SK-N-SH (cell line): ENCODE data around the gene FAM217A. TPM values are rescaled to one million over a fixed set of nuclear protein-coding genes. Genes with fewer than 3 reads are reported as not detected.

Source experiments
- CTCF ChIA-PET: fragments of 300-600, 350-600 bp; formaldehyde crosslinking; extraction: SDS; loops from one replicate; lab custom pipeline; 2021; lab: Yijun Ruan, JAX
- POLR2A ChIA-PET: fragments of 350-600 bp; sonication (Branson Sonifier 250); formaldehyde crosslinking; extraction: SDS; loops from one replicate; lab custom pipeline; 2020; ENCODE audit warnings: antibody characterized with exemption, inconsistent platforms; lab: Yijun Ruan, JAX
- DNase-seq: peaks from one replicate; pipeline ENCODE4 v3.0.0; 2012
- H2AFZ ChIP-seq: fragments of 200-600 bp; sonication (generic); 2 replicates; pipeline ENCODE4 v1.8.1; 2016; ENCODE audit warnings: antibody characterized with exemption, mild to moderate bottlenecking, low read depth
- H3F3A ChIP-seq: fragments of 200-600 bp; sonication (generic); replicated peaks from 2 replicates; pipeline ENCODE3; 2016; ENCODE audit warnings: antibody characterized with exemption, mild to moderate bottlenecking; ENCODE audit not compliant: insufficient read depth
- H3K27ac ChIP-seq, 2 experiments: fragments of 200-500 bp in 1 of 2; fragments of 200-600 bp in 1 of 2; sonication (Bioruptor generic) in 1 of 2; sonication (generic), shearing (Covaris generic) in 1 of 2; 2 replicates each; pipeline versions ENCODE4 v1.5.1 to v1.6.1; 2014 to 2016; ENCODE audit warnings: low read depth in 2 of 2, inconsistent platforms in 1 of 2, low read length in 1 of 2, mild to moderate bottlenecking in 1 of 2, mixed read lengths in 1 of 2
- H3K27me3 ChIP-seq: fragments of 200-600 bp; sonication (generic), shearing (Covaris generic); 2 replicates; pipeline ENCODE4 v1.6.1; 2016; ENCODE audit warnings: mixed run types; ENCODE audit not compliant: insufficient read depth
- H3K36me3 ChIP-seq, 2 experiments: fragments of 200-500 bp in 1 of 2; fragments of 200-600 bp in 1 of 2; sonication (Bioruptor generic) in 1 of 2; sonication (generic) in 1 of 2; replicated peaks in 1 of 2; 2 replicates each; pipeline versions ENCODE3 to v1.5.1; 2014 to 2016; ENCODE audit warnings: low read length in 1 of 2, mild to moderate bottlenecking in 1 of 2; ENCODE audit not compliant: insufficient read depth in 2 of 2, control insufficient read depth in 1 of 2
- H3K4me1 ChIP-seq, 2 experiments: fragments of 200-500 bp in 1 of 2; fragments of 200-600 bp in 1 of 2; sonication (Bioruptor generic) in 1 of 2; sonication (generic), shearing (Covaris generic) in 1 of 2; 2 replicates each; pipeline versions ENCODE4 v1.5.1 to v1.6.1; 2014 to 2016; ENCODE audit warnings: low read depth in 1 of 2, low read length in 1 of 2, mixed run types in 1 of 2; ENCODE audit not compliant: insufficient read depth in 2 of 2, control insufficient read depth in 1 of 2
- H3K4me2 ChIP-seq: fragments of 200-600 bp; sonication (generic), shearing (Covaris generic); 2 replicates; pipeline ENCODE4 v1.6.1; 2017; ENCODE audit warnings: mixed run types
- H3K4me3 ChIP-seq, 2 experiments: fragments of 200-500 bp in 1 of 2; fragments of 200-600 bp in 1 of 2; sonication (Bioruptor generic) in 1 of 2; sonication (generic), shearing (Covaris generic) in 1 of 2; 2 replicates each; pipeline versions ENCODE4 v1.5.1 to v1.8.1; 2014 to 2016; ENCODE audit warnings: low read depth in 2 of 2, inconsistent platforms in 1 of 2, low read length in 1 of 2, mild to moderate bottlenecking in 1 of 2, mixed read lengths in 1 of 2, moderate library complexity in 1 of 2
- H3K79me2 ChIP-seq: fragments of 200-600 bp; sonication (generic); 2 replicates; pipeline ENCODE4 v1.8.1; 2017; ENCODE audit warnings: mild to moderate bottlenecking; ENCODE audit not compliant: insufficient read depth
- H3K9ac ChIP-seq: fragments of 200-600 bp; sonication (generic); 2 replicates; pipeline ENCODE4 v1.6.1; 2017; ENCODE audit warnings: mixed run types
- H3K9me2 ChIP-seq: fragments of 200-600 bp; sonication (generic); 2 replicates; pipeline ENCODE4 v1.6.1; 2017; ENCODE audit warnings: mixed run types
- H3K9me3 ChIP-seq: fragments of 200-600 bp; sonication (generic); 2 replicates; pipeline ENCODE4 v1.6.1; 2017; ENCODE audit warnings: mixed run types, mild to moderate bottlenecking, moderate library complexity
- H4K20me1 ChIP-seq: fragments of 200-600 bp; sonication (generic); 2 replicates; pipeline ENCODE4 v1.6.1; 2017; ENCODE audit warnings: mild to moderate bottlenecking, mixed run types; ENCODE audit not compliant: insufficient read depth
- CHD2 ChIP-seq: fragments of 150-350 bp; IDR thresholded peaks from 2 replicates; pipeline ENCODE4 v1.6.1; 2018; ENCODE audit warnings: low read length; ENCODE audit not compliant: partially characterized antibody
- ELF1 ChIP-seq: IDR thresholded peaks from 2 replicates; pipeline ENCODE4 v1.4.0; 2012
- EZH2phosphoT487 ChIP-seq: fragments of 200-600 bp; sonication (generic); IDR thresholded peaks from 2 replicates; pipeline ENCODE4 v1.6.1; 2017; ENCODE audit warnings: low read depth, mixed run types, mild to moderate bottlenecking, antibody characterized with exemption, moderate library complexity, borderline replicate concordance
- GABPA ChIP-seq: IDR thresholded peaks from 2 replicates; pipeline ENCODE4 v1.4.0; 2012; ENCODE audit warnings: low read depth, mild to moderate bottlenecking
- MAX ChIP-seq: IDR thresholded peaks from 2 replicates; pipeline ENCODE4 v1.4.0; 2012; ENCODE audit warnings: low read depth
- MXI1 ChIP-seq: IDR thresholded peaks from 2 replicates; pipeline ENCODE4 v1.6.1; 2012; ENCODE audit warnings: mild to moderate bottlenecking, low read depth, low read length, improper control_type of control experiment
- POLR2AphosphoS5 ChIP-seq: IDR thresholded peaks from 2 replicates; pipeline ENCODE4 v1.6.1; 2012; ENCODE audit warnings: low read depth, low read length
- RAD21 ChIP-seq: IDR thresholded peaks from 2 replicates; pipeline ENCODE4 v1.6.1; 2012; ENCODE audit warnings: mild to moderate bottlenecking, low read length
- RCOR1 ChIP-seq: fragments of 150-350 bp; IDR thresholded peaks from 2 replicates; pipeline ENCODE4 v1.6.1; 2017; ENCODE audit warnings: antibody characterized with exemption, low read length
- SIN3A ChIP-seq: IDR thresholded peaks from 2 replicates; pipeline ENCODE4 v1.6.1; 2012; ENCODE audit warnings: low read depth, mild to moderate bottlenecking, low read length, moderate library complexity, borderline replicate concordance
- SMC3 ChIP-seq: IDR thresholded peaks from 2 replicates; pipeline ENCODE4 v1.6.1; 2012; ENCODE audit warnings: low read depth, low read length, improper control_type of control experiment
- TEAD4 ChIP-seq: IDR thresholded peaks from 2 replicates; pipeline ENCODE4 v1.4.0; 2012; ENCODE audit warnings: mild to moderate bottlenecking, borderline replicate concordance; ENCODE audit not compliant: insufficient read depth
- USF2 ChIP-seq: fragments of 150-350 bp; IDR thresholded peaks from 2 replicates; pipeline ENCODE4 v1.6.1; 2017; ENCODE audit warnings: antibody characterized with exemption, low read length, low read depth, borderline replicate concordance
- ZBTB33 ChIP-seq: IDR thresholded peaks from 2 replicates; pipeline ENCODE4 v1.4.0; 2012; ENCODE audit warnings: low read depth, borderline replicate concordance
- WGBS: methylation state at CpG from one replicate; pipeline ENCODE4 v1.1.6; 2017; ENCODE audit warnings: low lambda C conversion rate; 5-methylcytosine and 5-hydroxymethylcytosine counted together
- polyA plus RNA-seq, 3 experiments: library from polyadenylated mRNA; depleted of rRNA; stranded (reverse); fragments of >200 nt; gene quantifications; 2 replicates each; pipeline ENCODE4 v1.2.3, GENCODE V29; 2012
- TF ChIP-seq, protein P1 (sequence below): IDR thresholded peaks from 2 replicates; pipeline ENCODE4; 2012
- TF ChIP-seq, protein P2 (sequence below): fragments of 150-350 bp; IDR thresholded peaks from 2 replicates; pipeline ENCODE4 v1.6.1; 2016; ENCODE audit warnings: mild to moderate bottlenecking, low read depth, low read length
- TF ChIP-seq, protein P3 (sequence below): IDR thresholded peaks from 2 replicates; pipeline ENCODE4 v1.4.0; 2012; ENCODE audit warnings: low read depth, borderline replicate concordance

Gene FAM217A
- polyA plus RNA-seq, 1 of the 3 experiments (the other 2 are of a cell fraction): not detected

DNA sequence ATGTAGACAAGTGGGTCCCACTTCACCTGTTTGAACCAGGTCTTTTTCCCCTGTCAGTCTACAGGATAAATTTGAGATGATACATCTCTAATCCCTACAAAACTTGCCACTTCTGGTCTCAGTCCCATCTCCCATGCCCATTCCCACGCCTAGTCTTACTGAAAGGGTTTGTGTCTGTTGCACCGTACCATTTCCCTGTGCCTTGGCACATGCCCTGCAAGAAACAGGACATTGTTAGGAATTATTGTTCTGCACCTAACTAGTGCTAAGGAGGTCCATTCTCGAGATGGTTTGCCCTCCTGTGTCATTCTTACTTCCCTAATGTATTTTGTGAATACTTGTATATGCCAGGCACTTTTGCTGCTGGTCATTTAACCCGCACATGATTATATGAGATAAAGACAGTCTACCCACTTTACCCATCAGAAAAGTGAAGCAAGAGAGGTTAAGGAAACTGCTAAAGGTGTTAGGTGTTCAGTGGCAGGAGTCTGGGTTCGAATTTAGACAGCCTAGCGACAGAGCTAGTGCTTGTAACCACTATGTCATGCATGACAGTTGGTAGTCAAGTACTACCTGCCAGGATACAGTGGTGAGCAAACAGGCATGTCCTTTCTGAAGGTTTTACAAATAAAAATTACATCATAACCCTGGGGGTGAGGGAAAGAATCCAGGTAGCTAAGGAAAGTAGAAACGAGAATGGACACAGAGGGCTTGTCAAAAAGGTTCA, 12.7 kb downstream of the FAM217A start:
- Histone ChIP-seq H2AFZ (no peak overlapping the region), H3K79me2 (no peaks in the 10 kb centered on the region), H3K9me3 (no peaks in the 10 kb centered on the region), H3K4me2 (no peak overlapping the region), H3K4me3 (no peak overlapping the region), H3K9me2 (no peaks in the 10 kb centered on the region), H3K9ac (no peak overlapping the region), H3F3A (no peaks in the 10 kb centered on the region), H3K36me3 (peaks cover 43 to 45% of the 10 kb centered on the region in 2 experiments), H3K4me1 (no peaks in the 10 kb centered on the region), H4K20me1 (no peaks in the 10 kb centered on the region), H3K27me3 (no peaks in the 10 kb centered on the region), H3K27ac (no peak overlapping the region)
- TF ChIP-seq MXI1: no peak
- TF ChIP-seq SIN3A: no peak
- no peak for TF ChIP-seq EZH2phosphoT487
- TF ChIP-seq, protein P1, sequence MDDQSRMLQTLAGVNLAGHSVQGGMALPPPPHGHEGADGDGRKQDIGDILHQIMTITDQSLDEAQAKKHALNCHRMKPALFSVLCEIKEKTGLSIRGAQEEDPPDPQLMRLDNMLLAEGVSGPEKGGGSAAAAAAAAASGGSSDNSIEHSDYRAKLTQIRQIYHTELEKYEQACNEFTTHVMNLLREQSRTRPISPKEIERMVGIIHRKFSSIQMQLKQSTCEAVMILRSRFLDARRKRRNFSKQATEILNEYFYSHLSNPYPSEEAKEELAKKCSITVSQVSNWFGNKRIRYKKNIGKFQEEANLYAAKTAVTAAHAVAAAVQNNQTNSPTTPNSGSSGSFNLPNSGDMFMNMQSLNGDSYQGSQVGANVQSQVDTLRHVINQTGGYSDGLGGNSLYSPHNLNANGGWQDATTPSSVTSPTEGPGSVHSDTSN: no peak
- TF ChIP-seq SMC3: no peak
- TF ChIP-seq CHD2: no peak
- no peak for TF ChIP-seq POLR2AphosphoS5
- TF ChIP-seq TEAD4: no peak
- ChIA-PET POLR2A (no interaction called here), CTCF (no interaction called here)
- WGBS: 88% methylated on average over 7 of the region's 7 CpGs
- no peak for DNase-seq

DNA sequence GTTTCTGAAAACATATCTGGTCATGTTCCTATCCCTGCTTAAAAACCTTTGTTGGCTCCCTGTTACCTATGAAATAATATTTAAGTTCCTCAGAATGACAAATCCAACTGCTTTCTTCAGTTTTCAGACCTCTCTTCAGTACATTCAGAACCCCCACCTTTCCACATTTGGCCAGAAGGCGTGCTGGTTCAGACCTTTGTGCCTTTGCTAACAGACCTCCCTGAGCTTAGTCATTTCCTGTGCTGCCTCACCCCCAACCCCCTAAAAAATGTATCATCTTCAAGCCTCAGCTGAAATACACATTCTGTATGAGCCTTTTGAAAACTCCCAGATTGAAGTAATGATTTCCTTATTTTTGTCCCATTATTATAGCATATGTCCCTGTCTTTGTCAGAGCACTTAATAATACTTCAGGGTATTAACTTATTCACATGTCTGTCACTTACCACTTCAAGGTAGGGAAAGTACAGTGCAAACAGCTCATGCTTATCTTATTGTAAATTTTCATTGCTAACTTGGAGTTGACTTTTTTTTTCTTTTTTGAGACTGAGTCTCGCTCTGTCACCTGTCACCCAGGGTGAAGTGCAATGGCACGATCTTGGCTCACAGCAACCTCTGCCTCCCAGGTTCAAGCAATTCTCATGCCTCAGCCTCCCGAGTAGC, 19.7 kb downstream of the FAM217A start:
- peak overlapping the region in 1 of 2 experiments; percentile 24; a peak in 1 of 4 replicates for H3K4me3 ChIP-seq
- no peaks in the 10 kb centered on the region for H3K9me2 ChIP-seq
- H3K9me3 ChIP-seq: no peaks in the 10 kb centered on the region
- H3K36me3 ChIP-seq: peaks cover 84 to 87% of the 10 kb centered on the region in 2 experiments
- H3K4me1 ChIP-seq: peaks cover 0 to 22% of the 10 kb centered on the region in 2 experiments; a peak in 3 of 4 replicates
- peak overlapping the region; percentile 44; the same call in 1 of the 2 replicates for H3K9ac ChIP-seq
- H3K79me2 ChIP-seq: peaks cover 19% of the 10 kb centered on the region
- H3K27me3 ChIP-seq: no peaks in the 10 kb centered on the region
- DNase-seq: no peak
- ChIA-PET POLR2A (no interaction called here), CTCF (interaction anchor here (1.0 kb wide), 1 partner anchor 310 kb away, joined by 4 read pairs; no protein-coding TSS in a partner anchor)
- peaks cover 42% of the 10 kb centered on the region for H3F3A ChIP-seq
- no peaks in the 10 kb centered on the region for H4K20me1 ChIP-seq
- peak overlapping the region; percentile 71 for H3K4me2 ChIP-seq
- 69% methylated on average over 4 of the region's 4 CpGs for WGBS
- no peak overlapping the region for H2AFZ ChIP-seq
- peak overlapping the region; percentile 58 to 84; a peak in 3 of 4 replicates for H3K27ac ChIP-seq
- TF ChIP-seq USF2 (no peak), SMC3 (no peak), SIN3A (no peak), RCOR1 (no peak), MAX (peak; percentile 73; the same call in 1 of the 2 replicates), RAD21 (no peak), GABPA (no peak; the same call in 1 of the 2 replicates), ELF1 (no peak), ZBTB33 (no peak), CHD2 (no peak)
- TF ChIP-seq, protein P2, sequence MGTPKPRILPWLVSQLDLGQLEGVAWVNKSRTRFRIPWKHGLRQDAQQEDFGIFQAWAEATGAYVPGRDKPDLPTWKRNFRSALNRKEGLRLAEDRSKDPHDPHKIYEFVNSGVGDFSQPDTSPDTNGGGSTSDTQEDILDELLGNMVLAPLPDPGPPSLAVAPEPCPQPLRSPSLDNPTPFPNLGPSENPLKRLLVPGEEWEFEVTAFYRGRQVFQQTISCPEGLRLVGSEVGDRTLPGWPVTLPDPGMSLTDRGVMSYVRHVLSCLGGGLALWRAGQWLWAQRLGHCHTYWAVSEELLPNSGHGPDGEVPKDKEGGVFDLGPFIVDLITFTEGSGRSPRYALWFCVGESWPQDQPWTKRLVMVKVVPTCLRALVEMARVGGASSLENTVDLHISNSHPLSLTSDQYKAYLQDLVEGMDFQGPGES: no peak
- TF ChIP-seq, protein P3, sequence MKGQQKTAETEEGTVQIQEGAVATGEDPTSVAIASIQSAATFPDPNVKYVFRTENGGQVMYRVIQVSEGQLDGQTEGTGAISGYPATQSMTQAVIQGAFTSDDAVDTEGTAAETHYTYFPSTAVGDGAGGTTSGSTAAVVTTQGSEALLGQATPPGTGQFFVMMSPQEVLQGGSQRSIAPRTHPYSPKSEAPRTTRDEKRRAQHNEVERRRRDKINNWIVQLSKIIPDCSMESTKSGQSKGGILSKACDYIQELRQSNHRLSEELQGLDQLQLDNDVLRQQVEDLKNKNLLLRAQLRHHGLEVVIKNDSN: no peak
